Endothelial cell of umbilical vein (primary cell): ENCODE results near the gene GPR150.

Source experiments
- CTCF ChIP-seq, 2 donors: IDR thresholded peaks; 1 replicate in 1 of 2; 2 replicates in 1 of 2; pipeline ENCODE4 v1.5.1; 2011; ENCODE audit warnings: low read length in 2 of 2, mild to moderate bottlenecking in 2 of 2, moderate library complexity in 2 of 2, control low read depth in 1 of 2, inconsistent platforms in 1 of 2, low read depth in 1 of 2; ENCODE audit not compliant: insufficient read depth in 1 of 2; ENCODE audit errors: extremely low read depth in 1 of 2
- EZH2 ChIP-seq: IDR thresholded peaks from 2 replicates; pipeline ENCODE4 v1.6.1; 2012; ENCODE audit warnings: borderline replicate concordance, low read depth, mild to moderate bottlenecking, moderate library complexity, low read length, inconsistent platforms; ENCODE audit not compliant: severe bottlenecking
- FOS ChIP-seq: IDR thresholded peaks from 2 replicates; pipeline ENCODE4 v1.6.1; 2011; ENCODE audit warnings: mild to moderate bottlenecking, low read length, moderate library complexity, borderline replicate concordance; ENCODE audit not compliant: insufficient read depth
- GATA2 ChIP-seq: IDR thresholded peaks from 2 replicates; pipeline ENCODE4 v1.7.0; 2011; ENCODE audit warnings: low read depth, mild to moderate bottlenecking, moderate library complexity, mixed read lengths, low read length; ENCODE audit not compliant: insufficient read length, insufficient read depth
- MAX ChIP-seq: IDR thresholded peaks from 2 replicates; pipeline ENCODE4 v1.6.1; 2011; ENCODE audit not compliant: insufficient read depth, insufficient read length
- MYC ChIP-seq: IDR thresholded peaks from one replicate; pipeline ENCODE4 v1.6.1; 2011; ENCODE audit warnings: mild to moderate bottlenecking, low read depth, low read length
- POLR2A ChIP-seq: IDR thresholded peaks from 2 replicates; pipeline ENCODE4 v1.6.1; 2012; ENCODE audit warnings: low read depth, mild to moderate bottlenecking, control low read depth, low read length
- POLR2AphosphoS5 ChIP-seq: IDR thresholded peaks from 2 replicates; pipeline ENCODE4 v1.6.1; 2012; ENCODE audit warnings: low read depth, mild to moderate bottlenecking, control low read depth, low read length, moderate library complexity; ENCODE audit not compliant: insufficient read depth

GRCh38 chr5:95620030-95620869 lies at the start of gene GPR150:
- TF ChIP-seq POLR2A (peak; percentile 31), POLR2AphosphoS5 (no peak), CTCF (IDR thresholded peaks at IDR 0.05; ENCODE audit: extremely low read depth in 1 of 2, insufficient read depth in 1 of 2, low read depth in 1 of 2, low read length in 2 of 2) (no peak), EZH2 (no peak), MYC (peak; percentile 29), GATA2 (no peak), MAX (peak; percentile 67), FOS (no peak)
